Measurements from ENCODE around the gene RIPPLY3.

DNA sequence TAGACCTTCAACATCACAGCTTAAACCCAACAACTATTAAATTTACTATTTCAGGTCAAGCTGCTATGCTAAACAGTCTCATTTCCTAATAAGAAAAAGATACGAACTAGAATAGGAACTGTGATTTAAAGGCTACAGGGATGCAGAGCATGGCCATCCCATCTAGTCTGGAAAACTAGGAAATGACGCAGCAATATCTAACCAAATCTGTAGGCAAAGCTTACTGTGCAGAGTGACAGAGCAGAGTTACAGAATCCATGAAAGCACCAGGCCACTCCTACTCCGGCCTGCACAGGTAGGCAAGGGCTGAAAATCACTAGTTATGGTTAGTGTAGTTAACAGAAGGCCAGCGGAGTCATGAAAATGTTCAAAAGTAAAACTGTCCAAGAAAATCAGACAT lies 42.1 kb upstream of the RIPPLY3 start:
- TF ChIP-seq, protein P1, sequence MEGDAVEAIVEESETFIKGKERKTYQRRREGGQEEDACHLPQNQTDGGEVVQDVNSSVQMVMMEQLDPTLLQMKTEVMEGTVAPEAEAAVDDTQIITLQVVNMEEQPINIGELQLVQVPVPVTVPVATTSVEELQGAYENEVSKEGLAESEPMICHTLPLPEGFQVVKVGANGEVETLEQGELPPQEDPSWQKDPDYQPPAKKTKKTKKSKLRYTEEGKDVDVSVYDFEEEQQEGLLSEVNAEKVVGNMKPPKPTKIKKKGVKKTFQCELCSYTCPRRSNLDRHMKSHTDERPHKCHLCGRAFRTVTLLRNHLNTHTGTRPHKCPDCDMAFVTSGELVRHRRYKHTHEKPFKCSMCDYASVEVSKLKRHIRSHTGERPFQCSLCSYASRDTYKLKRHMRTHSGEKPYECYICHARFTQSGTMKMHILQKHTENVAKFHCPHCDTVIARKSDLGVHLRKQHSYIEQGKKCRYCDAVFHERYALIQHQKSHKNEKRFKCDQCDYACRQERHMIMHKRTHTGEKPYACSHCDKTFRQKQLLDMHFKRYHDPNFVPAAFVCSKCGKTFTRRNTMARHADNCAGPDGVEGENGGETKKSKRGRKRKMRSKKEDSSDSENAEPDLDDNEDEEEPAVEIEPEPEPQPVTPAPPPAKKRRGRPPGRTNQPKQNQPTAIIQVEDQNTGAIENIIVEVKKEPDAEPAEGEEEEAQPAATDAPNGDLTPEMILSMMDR (IDR thresholded peaks at IDR 0.05; ENCODE audit: low read length), result no peak
- no peak for TF ChIP-seq EZH2 (IDR thresholded peaks at IDR 0.05; ENCODE audit: borderline replicate concordance, low read length)
